Measurements from ENCODE around the gene MICAL3. TPM values are rescaled to one million over a fixed set of nuclear protein-coding genes. Genes with fewer than 3 reads are reported as not detected.

Gene MICAL3
- total and polyA plus RNA-seq, 4 donors, result 4.4 to 30.7 (median 15.4) TPM

DNA sequence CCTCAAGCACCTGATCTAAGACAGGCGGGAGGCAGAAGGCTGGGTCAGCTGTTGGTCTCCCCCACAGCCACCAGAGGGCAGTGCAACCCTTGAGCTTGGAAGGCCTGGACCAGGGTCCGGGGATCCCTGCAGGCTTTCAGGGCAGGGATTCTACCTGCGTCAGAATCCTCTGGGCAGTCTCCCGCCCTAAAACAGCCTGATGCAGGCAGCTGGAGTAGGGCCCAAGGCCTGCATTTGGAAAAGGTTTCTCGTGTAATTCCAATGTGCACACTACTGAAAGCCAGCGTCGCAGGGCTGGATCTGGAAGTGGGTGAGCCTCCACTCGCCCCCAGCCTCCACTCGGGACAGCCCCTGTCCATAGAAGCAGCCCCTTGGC lies 281.8 kb downstream of the MICAL3 start:
- Histone ChIP-seq H3K9me3 (ENCODE audit: control insufficient read depth in 4 of 4, insufficient read depth in 3 of 4, low read length in 3 of 4) (peaks cover 0 to 2% (median 0%) of the 10 kb centered on the region in 4 donors), H3K27me3 (ENCODE audit: control insufficient read depth in 3 of 3, insufficient read depth in 3 of 3, low read length in 2 of 3) (no peaks in the 10 kb centered on the region), H3K27ac (ENCODE audit: low read depth in 1 of 2, low read length in 1 of 2) (no peak overlapping the region), H3K4me3 (no peak overlapping the region), H3K9ac (ENCODE audit: insufficient read depth in 1 of 2, low read length in 2 of 2) (no peak overlapping the region), H3K36me3 (ENCODE audit: control insufficient read depth in 4 of 4, insufficient read depth in 4 of 4, low read length in 4 of 4) (peaks cover 0 to 31% (median 0%) of the 10 kb centered on the region in 4 donors), H3K4me1 (ENCODE audit: control insufficient read depth in 5 of 5, insufficient read depth in 5 of 5, low read length in 5 of 5) (no peaks in the 10 kb centered on the region)
- DNase-seq (peak; percentile 58 to 76 (median 75)), ATAC-seq (ENCODE audit: insufficient read depth, low FRiP score) (no peak)
- 59 to 64% methylated on average over 9 of the region's 9 CpGs for WGBS, 2 donors
- TF ChIP-seq, protein P1, sequence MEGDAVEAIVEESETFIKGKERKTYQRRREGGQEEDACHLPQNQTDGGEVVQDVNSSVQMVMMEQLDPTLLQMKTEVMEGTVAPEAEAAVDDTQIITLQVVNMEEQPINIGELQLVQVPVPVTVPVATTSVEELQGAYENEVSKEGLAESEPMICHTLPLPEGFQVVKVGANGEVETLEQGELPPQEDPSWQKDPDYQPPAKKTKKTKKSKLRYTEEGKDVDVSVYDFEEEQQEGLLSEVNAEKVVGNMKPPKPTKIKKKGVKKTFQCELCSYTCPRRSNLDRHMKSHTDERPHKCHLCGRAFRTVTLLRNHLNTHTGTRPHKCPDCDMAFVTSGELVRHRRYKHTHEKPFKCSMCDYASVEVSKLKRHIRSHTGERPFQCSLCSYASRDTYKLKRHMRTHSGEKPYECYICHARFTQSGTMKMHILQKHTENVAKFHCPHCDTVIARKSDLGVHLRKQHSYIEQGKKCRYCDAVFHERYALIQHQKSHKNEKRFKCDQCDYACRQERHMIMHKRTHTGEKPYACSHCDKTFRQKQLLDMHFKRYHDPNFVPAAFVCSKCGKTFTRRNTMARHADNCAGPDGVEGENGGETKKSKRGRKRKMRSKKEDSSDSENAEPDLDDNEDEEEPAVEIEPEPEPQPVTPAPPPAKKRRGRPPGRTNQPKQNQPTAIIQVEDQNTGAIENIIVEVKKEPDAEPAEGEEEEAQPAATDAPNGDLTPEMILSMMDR (IDR thresholded peaks at IDR 0.05; ENCODE audit: control extremely low read depth, extremely low read depth), result peak; percentile 53

DNA sequence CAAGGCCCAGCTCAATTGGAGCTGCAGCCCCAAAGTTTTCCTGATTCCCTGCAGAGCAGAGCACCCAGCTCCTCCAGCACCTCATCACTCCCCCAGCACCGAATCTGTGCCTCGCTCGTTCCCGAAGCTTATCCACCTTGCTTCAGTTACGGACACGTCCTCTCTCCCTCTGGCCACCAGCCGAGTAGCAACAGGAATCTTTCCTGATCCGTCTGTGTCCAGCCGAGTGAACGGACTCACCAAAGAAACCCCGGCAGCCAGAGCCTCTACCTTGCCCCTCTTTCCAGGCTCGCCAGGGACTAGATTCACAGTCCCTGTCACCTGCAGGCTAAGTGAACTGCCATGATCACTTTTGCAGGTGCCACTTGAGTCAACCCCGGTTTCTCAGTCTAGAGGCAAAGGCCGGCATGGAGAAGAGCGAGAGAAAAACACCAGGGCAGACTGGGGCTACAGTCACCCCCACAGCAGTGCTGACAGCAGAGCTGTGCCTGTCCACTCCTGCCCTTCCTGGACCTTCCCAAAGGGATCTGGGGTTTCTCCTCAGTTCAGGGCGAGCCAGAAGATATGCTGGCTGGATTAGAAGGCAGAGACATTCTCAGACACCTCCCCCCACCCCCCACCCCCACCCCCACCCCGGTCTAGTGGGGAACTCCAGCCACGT lies 282.4 kb downstream of the MICAL3 start:
- DNase-seq (no peak), ATAC-seq (ENCODE audit: insufficient read depth, low FRiP score) (no peak)
- Histone ChIP-seq H3K4me3 (no peak overlapping the region), H3K9me3 (ENCODE audit: control insufficient read depth in 4 of 4, insufficient read depth in 3 of 4, low read length in 3 of 4) (peaks cover 0 to 2% (median 0%) of the 10 kb centered on the region in 4 donors), H3K27ac (ENCODE audit: low read depth in 1 of 2, low read length in 1 of 2) (no peak overlapping the region), H3K27me3 (ENCODE audit: control insufficient read depth in 3 of 3, insufficient read depth in 3 of 3, low read length in 2 of 3) (no peaks in the 10 kb centered on the region), H3K36me3 (ENCODE audit: control insufficient read depth in 4 of 4, insufficient read depth in 4 of 4, low read length in 4 of 4) (peaks cover 0 to 32% (median 0%) of the 10 kb centered on the region in 4 donors), H3K4me1 (ENCODE audit: control insufficient read depth in 5 of 5, insufficient read depth in 5 of 5, low read length in 5 of 5) (no peaks in the 10 kb centered on the region), H3K9ac (ENCODE audit: insufficient read depth in 1 of 2, low read length in 2 of 2) (no peak overlapping the region)
- TF ChIP-seq, protein P1 (IDR thresholded peaks at IDR 0.05; ENCODE audit: control extremely low read depth, extremely low read depth), result no peak
- WGBS, 2 donors, result 72 to 81% methylated on average over 18 of the region's 18 CpGs

DNA sequence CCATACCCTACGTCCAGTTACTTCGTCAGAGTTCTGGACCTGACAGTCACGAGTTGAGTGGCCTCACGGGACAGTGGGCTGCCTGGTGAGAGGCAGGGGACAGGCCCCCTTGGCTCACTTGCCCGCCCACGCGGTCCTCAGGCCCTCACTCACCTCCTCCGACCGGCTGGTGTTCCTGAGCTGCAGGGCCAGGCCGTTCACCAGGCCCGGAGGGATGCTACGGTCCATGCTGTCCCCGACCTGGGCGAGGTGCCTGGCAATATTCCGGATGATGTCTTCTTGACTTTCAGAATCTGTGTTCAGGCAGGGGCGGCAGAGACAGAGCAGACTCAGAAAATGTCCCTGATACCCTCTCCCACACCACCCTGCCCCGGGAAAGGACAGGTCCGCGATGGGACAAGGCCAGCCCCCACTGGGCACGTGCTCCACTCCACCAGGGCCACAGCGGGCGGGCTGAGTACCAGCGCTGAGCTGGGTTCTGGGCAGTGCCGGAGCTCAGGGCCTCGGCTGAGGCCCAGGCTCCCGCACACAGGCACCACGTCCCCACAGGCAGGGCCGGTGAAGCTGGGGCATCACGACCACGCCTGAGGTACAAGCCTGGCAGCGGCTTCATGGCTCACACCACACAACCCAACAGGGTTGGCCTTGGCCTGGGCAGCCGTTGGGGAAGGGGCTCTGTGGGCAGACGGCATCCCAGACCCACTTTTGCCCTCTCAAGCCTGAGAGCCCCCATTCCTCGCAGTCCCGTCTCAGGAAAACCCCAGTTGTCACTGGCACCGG lies 285.0 kb downstream of the MICAL3 start:
- WGBS, 2 donors, result 93 to 97% methylated on average over 36 of the region's 36 CpGs
- no peak for DNase-seq
- H3K36me3 ChIP-seq (ENCODE audit: control insufficient read depth in 4 of 4, insufficient read depth in 4 of 4, low read length in 4 of 4), result peaks cover 0 to 37% (median 6%) of the 10 kb centered on the region in 4 donors
- peaks cover 0 to 2% (median 0%) of the 10 kb centered on the region in 4 donors for H3K9me3 ChIP-seq (ENCODE audit: control insufficient read depth in 4 of 4, insufficient read depth in 3 of 4, low read length in 3 of 4)
- no peak overlapping the region for H3K27ac ChIP-seq (ENCODE audit: low read depth in 1 of 2, low read length in 1 of 2)
- H3K4me1 ChIP-seq (ENCODE audit: control insufficient read depth in 5 of 5, insufficient read depth in 5 of 5, low read length in 5 of 5), result no peaks in the 10 kb centered on the region
- TF ChIP-seq, protein P1 (IDR thresholded peaks at IDR 0.05; ENCODE audit: control extremely low read depth, extremely low read depth), result no peak
- no peak overlapping the region for H3K9ac ChIP-seq (ENCODE audit: insufficient read depth in 1 of 2, low read length in 2 of 2)
- ATAC-seq (ENCODE audit: insufficient read depth, low FRiP score), result no peak
- no peaks in the 10 kb centered on the region for H3K27me3 ChIP-seq (ENCODE audit: control insufficient read depth in 3 of 3, insufficient read depth in 3 of 3, low read length in 2 of 3)
- no peak overlapping the region for H3K4me3 ChIP-seq
